HG03442 (cell line): ENCODE measurements around the gene TCF3.
"Not testable (repeated sequence)": the region's sequence is repeated elsewhere in the genome, so short reads cannot be mapped to it uniquely, and the experiment has no call there.

Experiments
- ATAC-seq: cut with Tn5 transposase; IDR thresholded peaks from one replicate; pipeline ENCODE4 v1.9.1; 2021; ENCODE audit warnings: mild to moderate bottlenecking, moderate library complexity; ENCODE audit not compliant: unreplicated experiment

The TCF3 gene

GRCh38 chr19:1673645-1674292, 21.4 kb upstream of the TCF3 start:
- ATAC-seq, result no peak

GRCh38 chr19:1672769-1673644, 20.6 kb upstream of the TCF3 start:
- no peak for ATAC-seq

DNA sequence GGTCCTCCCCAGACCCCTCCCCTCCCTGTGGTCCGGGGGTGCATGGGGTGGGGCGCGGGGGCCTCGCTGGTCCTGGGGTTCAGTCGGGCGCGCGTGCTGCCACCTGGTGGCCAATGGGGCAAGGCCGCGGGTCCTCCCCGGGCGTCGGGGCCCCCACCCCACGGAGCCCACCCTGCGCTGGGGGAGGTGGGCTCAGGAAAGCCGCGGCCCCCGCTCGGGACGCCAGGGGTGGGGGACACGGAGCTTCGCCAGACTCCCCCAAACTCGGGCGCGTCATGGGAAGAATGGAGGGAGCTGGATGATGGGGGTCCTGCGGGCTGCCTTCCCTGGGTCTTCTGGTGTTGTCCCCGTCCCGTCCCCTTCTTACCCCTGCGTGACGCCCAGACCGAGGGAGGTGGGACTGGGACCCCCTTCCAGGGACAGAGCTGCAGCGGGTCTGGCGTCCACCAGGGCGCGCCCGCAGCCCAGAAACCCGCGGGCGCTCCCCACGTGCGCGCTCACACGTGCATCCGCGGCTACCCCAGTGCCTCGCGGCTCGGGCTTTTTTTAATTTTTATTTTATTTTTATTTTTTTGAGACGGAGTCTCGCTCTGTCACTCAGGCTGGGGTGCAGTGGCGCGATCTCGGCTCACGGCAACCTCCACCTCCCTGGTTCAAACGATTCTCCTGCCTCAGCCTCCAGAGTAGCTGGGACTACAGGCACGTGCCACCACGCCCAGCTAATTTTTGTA, 19.8 kb upstream of the TCF3 start:
- no peak for ATAC-seq

- ATAC-seq, result no peak
These were observed 19.3 kb upstream of the TCF3 start for GRCh38 chr19:1671716-1672037.

GRCh38 chr19:1670747-1671146, 18.3 kb upstream of the TCF3 start:
- ATAC-seq, result not testable (repeated sequence)

- no peak for ATAC-seq
These were observed 16.3 kb upstream of the TCF3 start for GRCh38 chr19:1668486-1669270.

DNA sequence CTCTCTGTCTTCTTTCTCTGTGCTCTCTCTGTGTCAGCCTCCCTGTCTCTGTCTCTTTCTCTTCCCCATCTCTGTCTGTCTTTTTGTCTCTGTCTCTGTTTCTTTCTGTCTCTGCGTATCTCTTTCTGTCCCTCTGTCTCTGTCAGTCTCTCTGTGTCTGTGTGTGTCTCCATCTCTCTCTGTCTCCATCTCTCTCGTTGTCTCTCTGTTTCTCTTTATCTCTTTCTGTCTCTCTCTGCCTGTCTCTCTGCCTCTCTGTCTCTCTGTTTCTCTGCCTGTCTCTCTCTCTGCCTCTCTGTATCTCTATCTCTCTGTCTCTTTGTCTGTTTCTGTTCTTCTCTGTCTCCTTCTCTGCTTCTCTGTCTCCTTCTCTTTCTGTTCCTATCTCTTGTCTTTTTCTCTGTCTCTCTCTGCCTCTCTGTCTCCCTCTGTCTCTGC, 15.7 kb upstream of the TCF3 start:
- ATAC-seq, result no peak

DNA sequence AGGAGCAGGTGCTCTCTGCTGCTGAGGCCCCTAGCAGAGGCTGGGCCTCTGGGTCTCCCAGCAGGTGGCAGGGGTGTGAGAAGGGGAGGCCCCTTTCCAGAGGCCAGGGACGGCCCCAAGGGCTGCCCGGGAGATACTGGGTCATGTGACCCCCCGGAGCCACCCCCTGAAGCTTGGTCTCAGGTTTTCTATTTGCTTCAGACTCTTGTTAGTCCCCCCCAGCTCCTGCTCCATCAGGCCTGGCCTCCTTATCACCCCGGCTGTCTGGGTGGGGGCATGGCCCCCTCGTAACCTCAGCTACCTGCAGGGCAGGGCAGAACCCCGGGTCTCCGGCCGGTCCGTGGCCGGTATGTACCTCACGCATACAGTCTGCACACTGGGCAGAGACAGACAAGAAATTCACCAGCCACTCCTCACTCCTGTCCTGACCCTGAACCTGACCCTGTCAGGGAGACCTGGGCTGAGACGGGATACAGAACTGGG, 13.2 kb upstream of the TCF3 start:
- ATAC-seq, result no peak

DNA sequence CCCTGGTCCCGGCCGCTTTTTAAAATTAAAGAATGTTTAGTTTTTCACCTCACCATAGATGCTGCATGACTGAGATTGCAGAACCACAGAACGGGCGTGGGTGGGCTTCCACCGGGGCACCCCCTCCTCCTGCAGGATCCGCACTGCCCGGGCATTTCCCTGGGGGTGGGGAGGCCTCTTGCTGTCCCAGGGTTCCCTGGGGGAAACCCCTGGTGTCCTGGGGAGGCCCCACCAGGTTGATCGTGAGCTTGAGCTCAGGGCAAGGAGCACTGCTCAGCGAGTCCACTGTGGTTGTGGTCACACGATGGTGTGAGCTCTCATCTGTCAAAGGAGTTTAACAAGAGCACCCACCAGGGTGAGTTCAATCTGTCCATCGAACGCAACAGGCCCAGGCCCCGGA, 11.4 kb upstream of the TCF3 start:
- no peak for ATAC-seq

- ATAC-seq, result not testable (repeated sequence)
These were observed 10.8 kb upstream of the TCF3 start for GRCh38 chr19:1663227-1663626.

- no peak for ATAC-seq
These were observed 9.6 kb upstream of the TCF3 start for GRCh38 chr19:1661995-1662394.

- ATAC-seq, result no peak
These were observed 6.6 kb upstream of the TCF3 start for GRCh38 chr19:1659084-1659427.

DNA sequence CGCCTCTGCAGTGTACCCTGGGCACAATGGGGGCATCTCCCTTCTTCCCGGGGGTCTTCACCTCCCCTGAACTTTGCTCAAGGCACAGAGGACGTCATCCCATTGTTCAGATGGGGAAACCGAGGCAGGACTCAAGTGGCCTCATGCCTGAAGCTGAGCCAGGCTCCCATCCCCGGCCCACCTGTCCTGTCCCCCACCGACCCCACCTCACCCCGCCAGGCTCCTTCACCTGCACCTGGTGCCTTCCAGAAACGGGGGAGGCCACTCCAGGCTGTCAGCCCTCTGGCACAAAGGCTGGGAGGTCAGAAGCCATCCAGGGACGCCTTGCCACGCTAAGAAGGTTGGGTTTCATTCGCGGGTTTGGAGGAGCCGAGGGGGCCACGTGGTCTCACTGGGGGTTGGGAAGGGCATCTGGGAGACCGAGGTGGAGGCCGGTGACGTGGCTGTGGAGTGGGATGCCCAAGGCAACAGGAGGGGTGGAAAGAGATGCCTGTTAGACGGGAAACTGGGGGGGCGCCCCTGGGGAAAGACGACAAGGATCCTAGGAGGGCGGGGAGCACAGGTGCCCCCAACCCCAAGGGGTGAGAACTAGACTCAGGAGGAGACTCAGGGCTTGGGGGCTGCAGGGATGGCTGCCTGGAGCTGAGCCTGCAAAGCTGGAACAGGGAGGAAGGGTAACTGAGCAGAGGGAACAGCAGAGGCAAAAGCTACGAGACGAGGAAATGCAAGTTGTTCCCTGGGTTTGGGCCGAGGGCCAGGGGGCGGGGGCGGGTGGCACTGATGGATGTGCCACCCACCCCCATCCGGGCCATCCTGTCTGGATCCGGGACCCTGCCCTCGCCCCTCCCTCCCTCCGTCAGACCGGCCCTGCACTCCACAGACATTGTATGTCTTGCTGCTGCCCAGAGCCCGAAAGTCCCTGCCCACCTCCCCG, 6.0 kb upstream of the TCF3 start:
- ATAC-seq, result no peak

GRCh38 chr19:1657746-1658145, 5.3 kb upstream of the TCF3 start:
- ATAC-seq, result no peak

GRCh38 chr19:1656988-1657536, 4.6 kb upstream of the TCF3 start:
- no peak for ATAC-seq

- ATAC-seq, result no peak
These were observed 3.7 kb upstream of the TCF3 start for GRCh38 chr19:1655987-1656608.

- no peak for ATAC-seq
These were observed 2.9 kb upstream of the TCF3 start for GRCh38 chr19:1655131-1655981.

DNA sequence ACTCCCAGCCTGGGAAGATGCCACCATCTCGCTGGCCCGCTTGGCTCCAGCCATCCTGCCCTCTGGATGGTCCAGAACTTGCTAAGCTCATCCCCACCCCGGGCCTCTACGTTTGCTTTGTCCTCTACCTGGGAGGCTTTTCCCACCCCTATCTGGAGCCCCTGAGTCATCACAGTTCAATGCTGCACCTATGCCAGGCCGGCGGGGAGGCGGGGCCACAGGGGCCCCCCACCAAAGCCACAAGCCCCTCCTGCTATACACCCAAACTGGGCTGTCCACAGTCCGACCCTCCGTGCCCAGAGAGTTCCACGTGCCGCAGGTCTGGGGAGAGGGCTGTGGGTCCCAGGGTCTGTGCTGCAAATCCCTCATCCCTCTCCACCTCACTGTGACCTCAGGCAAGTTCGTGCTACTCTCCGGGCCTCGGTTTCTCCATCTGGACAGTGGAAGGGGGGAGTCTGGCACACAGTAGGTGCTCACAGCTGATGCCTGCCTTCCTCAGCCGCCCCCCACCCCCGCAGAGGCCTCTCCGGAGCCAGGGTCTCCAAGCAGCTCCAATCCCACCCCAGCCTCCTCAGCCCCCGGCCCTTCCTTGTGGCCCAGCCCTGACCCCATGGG, 1.9 kb upstream of the TCF3 start:
- ATAC-seq, result no peak
